ENCODE measurements around the gene ERMP1. TPM values are rescaled to one million over a fixed set of nuclear protein-coding genes. Genes with fewer than 3 reads are reported as not detected.

Gene ERMP1
- polyA plus RNA-seq, 1 of the 3 experiments (the other 2 are of a cell fraction), result 5.9 TPM

DNA sequence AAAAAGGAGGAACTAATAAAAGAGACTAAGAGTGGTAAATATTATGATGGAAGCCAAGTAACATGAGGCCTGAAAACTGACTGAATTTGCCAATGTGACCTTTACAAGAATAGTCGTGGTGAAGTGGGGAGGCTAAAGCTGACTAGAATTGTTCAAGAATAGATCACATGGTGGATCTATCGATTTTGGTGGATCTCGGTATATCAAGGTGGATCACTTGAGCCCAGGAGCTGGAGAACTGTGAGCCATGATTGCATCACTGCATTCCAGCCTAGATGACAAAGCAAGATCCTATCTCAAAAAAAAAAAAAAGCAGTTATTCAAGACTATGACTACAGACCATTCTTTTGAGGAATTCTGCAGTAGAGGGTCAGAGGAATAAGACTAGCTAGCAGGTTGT lies 15.1 kb downstream of the ERMP1 start:
- no peaks in the 10 kb centered on the region for H3K79me2 ChIP-seq (ENCODE audit: insufficient read depth)
- DNase-seq, result no peak
- no peak overlapping the region for H2AFZ ChIP-seq (ENCODE audit: low read depth)
- H3K4me2 ChIP-seq, result no peak overlapping the region; the same call in 1 of the 2 replicates
- H3K27ac ChIP-seq (ENCODE audit: low read depth in 2 of 2, low read length in 1 of 2), result peak overlapping the region in 1 of 2 experiments; percentile 49; a peak in 2 of 4 replicates
- TF ChIP-seq, protein P1, sequence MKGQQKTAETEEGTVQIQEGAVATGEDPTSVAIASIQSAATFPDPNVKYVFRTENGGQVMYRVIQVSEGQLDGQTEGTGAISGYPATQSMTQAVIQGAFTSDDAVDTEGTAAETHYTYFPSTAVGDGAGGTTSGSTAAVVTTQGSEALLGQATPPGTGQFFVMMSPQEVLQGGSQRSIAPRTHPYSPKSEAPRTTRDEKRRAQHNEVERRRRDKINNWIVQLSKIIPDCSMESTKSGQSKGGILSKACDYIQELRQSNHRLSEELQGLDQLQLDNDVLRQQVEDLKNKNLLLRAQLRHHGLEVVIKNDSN (IDR thresholded peaks at IDR 0.05; ENCODE audit: borderline replicate concordance, low read depth), result no peak
- peak; percentile 79 for TF ChIP-seq JUND (IDR thresholded peaks at IDR 0.05)
- TF ChIP-seq TCF12 (IDR thresholded peaks at IDR 0.05), result peak; percentile 55
- no peak for TF ChIP-seq EZH2phosphoT487 (IDR thresholded peaks at IDR 0.05; ENCODE audit: borderline replicate concordance, low read depth)
- peak in 1 of 2 experiments; percentile 61; a peak in 1 of 4 replicates for TF ChIP-seq EP300 (IDR thresholded peaks at IDR 0.05; ENCODE audit: borderline replicate concordance in 1 of 2, low read depth in 1 of 2, low read length in 1 of 2)
- peak; percentile 84; the same call in 1 of the 2 replicates for TF ChIP-seq FOSL2 (IDR thresholded peaks at IDR 0.05; ENCODE audit: borderline replicate concordance, low read depth)
- no peak for TF ChIP-seq RXRA (IDR thresholded peaks at IDR 0.05; ENCODE audit: borderline replicate concordance, low read depth)
- TF ChIP-seq TEAD4 (IDR thresholded peaks at IDR 0.05; ENCODE audit: borderline replicate concordance, insufficient read depth), result peak; percentile 79
- no peak overlapping the region for H3K9ac ChIP-seq
- H3K9me2 ChIP-seq, result no peaks in the 10 kb centered on the region
- no peaks in the 10 kb centered on the region for H3K9me3 ChIP-seq
- 61% methylated on average over 3 of the region's 3 CpGs for WGBS (ENCODE audit: low lambda C conversion rate)
- peaks cover 12% of the 10 kb centered on the region for H3F3A ChIP-seq (replicated peaks; ENCODE audit: insufficient read depth)
- no peak overlapping the region for H3K4me3 ChIP-seq (ENCODE audit: low read depth in 2 of 2, low read length in 1 of 2)
- ChIA-PET POLR2A (no interaction called here), CTCF (interaction anchor here (1.8 to 2.4 kb wide), 2 partner anchors 15 to 19 kb away, joined by 5 to 9 read pairs; partner anchors contain the start of gene ERMP1)
- H4K20me1 ChIP-seq (ENCODE audit: insufficient read depth), result no peaks in the 10 kb centered on the region
- peaks cover 0 to 5% of the 10 kb centered on the region in 2 experiments; a peak in 1 of 4 replicates for H3K4me1 ChIP-seq (ENCODE audit: control insufficient read depth in 1 of 2, insufficient read depth in 2 of 2, low read depth in 1 of 2, low read length in 1 of 2)
- peaks cover 0 to 10% of the 10 kb centered on the region in 2 experiments for H3K36me3 ChIP-seq (replicated peaks in 1 of 2; ENCODE audit: control insufficient read depth in 1 of 2, insufficient read depth in 2 of 2, low read length in 1 of 2)
- H3K27me3 ChIP-seq (ENCODE audit: insufficient read depth), result no peaks in the 10 kb centered on the region

- Histone ChIP-seq H3K27ac (ENCODE audit: low read depth in 2 of 2, low read length in 1 of 2) (no peak overlapping the region), H3K4me1 (ENCODE audit: control insufficient read depth in 1 of 2, insufficient read depth in 2 of 2, low read depth in 1 of 2, low read length in 1 of 2) (peaks cover 0 to 5% of the 10 kb centered on the region in 2 experiments; a peak in 1 of 4 replicates), H3K4me3 (ENCODE audit: low read depth in 2 of 2, low read length in 1 of 2) (no peak overlapping the region), H3K27me3 (ENCODE audit: insufficient read depth) (no peaks in the 10 kb centered on the region), H3K9ac (no peak overlapping the region), H3K4me2 (no peak overlapping the region), H2AFZ (ENCODE audit: low read depth) (no peak overlapping the region), H3K9me3 (no peaks in the 10 kb centered on the region), H3K79me2 (ENCODE audit: insufficient read depth) (no peaks in the 10 kb centered on the region), H3K9me2 (no peaks in the 10 kb centered on the region), H4K20me1 (ENCODE audit: insufficient read depth) (no peaks in the 10 kb centered on the region), H3F3A (replicated peaks; ENCODE audit: insufficient read depth) (peaks cover 16% of the 10 kb centered on the region), H3K36me3 (replicated peaks in 1 of 2; ENCODE audit: control insufficient read depth in 1 of 2, insufficient read depth in 2 of 2, low read length in 1 of 2) (peaks cover 2 to 9% of the 10 kb centered on the region in 2 experiments)
- POLR2A ChIA-PET, result no interaction called here
- DNase-seq, result no peak
- CTCF ChIA-PET, result no interaction called here
- 43% methylated on average over 1 of the region's 1 CpG for WGBS (ENCODE audit: low lambda C conversion rate)
- TF ChIP-seq, protein P2, sequence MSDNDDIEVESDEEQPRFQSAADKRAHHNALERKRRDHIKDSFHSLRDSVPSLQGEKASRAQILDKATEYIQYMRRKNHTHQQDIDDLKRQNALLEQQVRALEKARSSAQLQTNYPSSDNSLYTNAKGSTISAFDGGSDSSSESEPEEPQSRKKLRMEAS (IDR thresholded peaks at IDR 0.05; ENCODE audit: low read depth), result no peak
- TF ChIP-seq TCF12 (IDR thresholded peaks at IDR 0.05), result no peak
- TF ChIP-seq, protein P3, sequence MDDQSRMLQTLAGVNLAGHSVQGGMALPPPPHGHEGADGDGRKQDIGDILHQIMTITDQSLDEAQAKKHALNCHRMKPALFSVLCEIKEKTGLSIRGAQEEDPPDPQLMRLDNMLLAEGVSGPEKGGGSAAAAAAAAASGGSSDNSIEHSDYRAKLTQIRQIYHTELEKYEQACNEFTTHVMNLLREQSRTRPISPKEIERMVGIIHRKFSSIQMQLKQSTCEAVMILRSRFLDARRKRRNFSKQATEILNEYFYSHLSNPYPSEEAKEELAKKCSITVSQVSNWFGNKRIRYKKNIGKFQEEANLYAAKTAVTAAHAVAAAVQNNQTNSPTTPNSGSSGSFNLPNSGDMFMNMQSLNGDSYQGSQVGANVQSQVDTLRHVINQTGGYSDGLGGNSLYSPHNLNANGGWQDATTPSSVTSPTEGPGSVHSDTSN (IDR thresholded peaks at IDR 0.05), result no peak
- no peak for TF ChIP-seq EP300 (IDR thresholded peaks at IDR 0.05; ENCODE audit: borderline replicate concordance in 1 of 2, low read depth in 1 of 2, low read length in 1 of 2)
- TF ChIP-seq ZBTB33 (IDR thresholded peaks at IDR 0.05; ENCODE audit: borderline replicate concordance, low read depth), result no peak
- TF ChIP-seq, protein P4, sequence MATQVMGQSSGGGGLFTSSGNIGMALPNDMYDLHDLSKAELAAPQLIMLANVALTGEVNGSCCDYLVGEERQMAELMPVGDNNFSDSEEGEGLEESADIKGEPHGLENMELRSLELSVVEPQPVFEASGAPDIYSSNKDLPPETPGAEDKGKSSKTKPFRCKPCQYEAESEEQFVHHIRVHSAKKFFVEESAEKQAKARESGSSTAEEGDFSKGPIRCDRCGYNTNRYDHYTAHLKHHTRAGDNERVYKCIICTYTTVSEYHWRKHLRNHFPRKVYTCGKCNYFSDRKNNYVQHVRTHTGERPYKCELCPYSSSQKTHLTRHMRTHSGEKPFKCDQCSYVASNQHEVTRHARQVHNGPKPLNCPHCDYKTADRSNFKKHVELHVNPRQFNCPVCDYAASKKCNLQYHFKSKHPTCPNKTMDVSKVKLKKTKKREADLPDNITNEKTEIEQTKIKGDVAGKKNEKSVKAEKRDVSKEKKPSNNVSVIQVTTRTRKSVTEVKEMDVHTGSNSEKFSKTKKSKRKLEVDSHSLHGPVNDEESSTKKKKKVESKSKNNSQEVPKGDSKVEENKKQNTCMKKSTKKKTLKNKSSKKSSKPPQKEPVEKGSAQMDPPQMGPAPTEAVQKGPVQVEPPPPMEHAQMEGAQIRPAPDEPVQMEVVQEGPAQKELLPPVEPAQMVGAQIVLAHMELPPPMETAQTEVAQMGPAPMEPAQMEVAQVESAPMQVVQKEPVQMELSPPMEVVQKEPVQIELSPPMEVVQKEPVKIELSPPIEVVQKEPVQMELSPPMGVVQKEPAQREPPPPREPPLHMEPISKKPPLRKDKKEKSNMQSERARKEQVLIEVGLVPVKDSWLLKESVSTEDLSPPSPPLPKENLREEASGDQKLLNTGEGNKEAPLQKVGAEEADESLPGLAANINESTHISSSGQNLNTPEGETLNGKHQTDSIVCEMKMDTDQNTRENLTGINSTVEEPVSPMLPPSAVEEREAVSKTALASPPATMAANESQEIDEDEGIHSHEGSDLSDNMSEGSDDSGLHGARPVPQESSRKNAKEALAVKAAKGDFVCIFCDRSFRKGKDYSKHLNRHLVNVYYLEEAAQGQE (IDR thresholded peaks at IDR 0.05; ENCODE audit: low read depth, low read length), result no peak
- no peak for TF ChIP-seq GABPA (IDR thresholded peaks at IDR 0.05; ENCODE audit: low read depth)
- TF ChIP-seq SMC3 (IDR thresholded peaks at IDR 0.05; ENCODE audit: low read depth, low read length), result no peak
- TF ChIP-seq ELF1 (IDR thresholded peaks at IDR 0.05), result no peak
- TF ChIP-seq, protein P5, sequence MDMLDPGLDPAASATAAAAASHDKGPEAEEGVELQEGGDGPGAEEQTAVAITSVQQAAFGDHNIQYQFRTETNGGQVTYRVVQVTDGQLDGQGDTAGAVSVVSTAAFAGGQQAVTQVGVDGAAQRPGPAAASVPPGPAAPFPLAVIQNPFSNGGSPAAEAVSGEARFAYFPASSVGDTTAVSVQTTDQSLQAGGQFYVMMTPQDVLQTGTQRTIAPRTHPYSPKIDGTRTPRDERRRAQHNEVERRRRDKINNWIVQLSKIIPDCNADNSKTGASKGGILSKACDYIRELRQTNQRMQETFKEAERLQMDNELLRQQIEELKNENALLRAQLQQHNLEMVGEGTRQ (IDR thresholded peaks at IDR 0.05; ENCODE audit: borderline replicate concordance, low read depth, low read length), result no peak
- TF ChIP-seq RCOR1 (IDR thresholded peaks at IDR 0.05; ENCODE audit: low read length), result no peak
- no peak for TF ChIP-seq NFIC (IDR thresholded peaks at IDR 0.05; ENCODE audit: borderline replicate concordance)
- no peak for TF ChIP-seq FOXJ3 (CRISPR knock-in tag; IDR thresholded peaks at IDR 0.05)
- TF ChIP-seq YY1 (IDR thresholded peaks at IDR 0.05; ENCODE audit: low read depth), result no peak
These were observed 17.5 kb downstream of the ERMP1 start for GRCh38 chr9:5815461-5815860.
